Fibroblast of skin of right biceps (primary cell): Measurements from ENCODE around the gene AKTIP.
"Not testable (repeated sequence)": the region's sequence is repeated elsewhere in the genome, so short reads cannot be mapped to it uniquely, and the experiment has no call there.

Experiments used
- DNase-seq: peaks from one replicate; pipeline ENCODE4 v3.0.0-alpha.2; 2013

Gene AKTIP

DNA sequence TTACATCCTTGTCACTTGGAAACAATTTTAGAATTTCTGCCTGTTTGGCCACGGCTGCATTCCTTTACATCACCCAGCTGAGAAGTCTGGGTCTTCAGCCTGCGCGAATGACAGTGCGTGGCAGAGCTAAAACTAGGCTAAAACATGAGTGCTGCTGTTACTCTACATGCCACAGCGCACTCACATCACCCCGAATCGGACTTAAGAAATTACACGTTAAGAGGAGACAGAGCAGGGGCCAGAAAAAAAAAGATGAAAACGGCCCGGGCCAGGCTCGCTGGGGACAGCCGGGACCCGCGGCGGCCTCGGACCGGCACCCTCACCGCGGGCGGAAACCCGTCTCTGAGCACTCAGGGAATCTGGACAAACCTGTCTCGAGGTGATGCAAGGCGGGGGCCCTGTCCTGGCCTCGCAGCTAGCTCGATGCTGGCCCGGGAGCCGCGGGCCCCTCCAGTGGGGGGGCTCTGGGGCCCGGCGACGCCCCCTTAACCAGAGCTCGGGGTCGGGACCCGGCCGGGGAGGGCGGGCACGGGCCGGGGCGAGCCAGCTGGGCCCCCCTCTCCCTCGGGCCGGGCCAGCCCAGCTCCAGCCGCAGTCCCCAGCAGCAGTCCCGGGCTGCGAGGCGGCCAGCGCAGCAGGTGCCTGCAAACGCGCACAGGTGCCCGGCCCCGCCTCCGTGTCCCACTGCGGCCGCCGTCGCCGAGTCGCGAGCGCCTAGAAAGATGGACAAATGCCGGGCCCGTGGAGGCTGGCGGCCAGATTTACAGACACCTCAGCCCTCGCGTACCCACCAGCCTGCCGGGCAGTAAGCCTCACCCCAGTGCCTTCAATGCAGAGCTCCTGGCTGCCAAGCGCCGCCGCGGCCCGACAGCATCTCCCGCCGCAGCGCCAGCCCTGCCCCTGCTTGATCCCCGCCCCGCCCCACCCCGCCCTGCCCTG is at the start of gene AKTIP:
AKTIP (minus strand) TSS at position 879 of the 939 bp plus-strand sequence. CDS start 2,950 bp downstream, outside the sequence.
- peak; percentile 40 for DNase-seq

DNA sequence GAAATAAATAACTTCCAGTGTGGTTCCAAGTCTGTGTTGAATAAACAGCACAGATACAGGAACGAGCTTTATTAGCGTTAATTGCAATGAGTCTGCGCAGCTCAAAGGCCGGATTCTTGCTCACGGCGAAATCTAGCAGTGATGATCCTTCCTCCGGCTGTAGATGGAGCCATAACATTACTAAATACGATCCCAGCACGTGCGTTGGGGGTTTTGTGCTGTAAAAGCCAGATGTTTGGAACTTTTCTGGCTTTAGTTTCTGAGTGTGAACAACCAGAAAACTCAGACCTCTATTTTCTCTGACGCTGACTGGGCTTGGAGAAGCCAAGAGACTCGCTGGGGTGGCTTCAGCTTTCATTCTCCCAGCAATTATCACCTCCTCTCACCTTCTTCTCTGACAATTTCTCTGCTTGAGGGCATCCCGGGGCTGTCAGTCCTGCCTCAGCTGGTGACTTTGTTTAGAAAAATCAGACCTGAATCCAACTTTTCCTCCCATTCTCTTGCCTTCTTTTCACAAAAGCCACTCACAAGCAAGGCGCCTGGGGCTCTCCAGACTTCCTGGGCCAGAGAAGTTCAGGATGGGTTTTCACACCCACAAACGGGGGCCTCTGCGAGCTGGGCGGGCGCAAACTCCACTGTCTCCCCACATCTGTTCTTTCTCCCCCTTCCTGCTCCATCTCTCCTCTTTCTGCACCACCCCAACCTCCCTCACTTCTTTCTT is 47.1 kb upstream of the AKTIP start:
- DNase-seq: peak; percentile 90

DNA sequence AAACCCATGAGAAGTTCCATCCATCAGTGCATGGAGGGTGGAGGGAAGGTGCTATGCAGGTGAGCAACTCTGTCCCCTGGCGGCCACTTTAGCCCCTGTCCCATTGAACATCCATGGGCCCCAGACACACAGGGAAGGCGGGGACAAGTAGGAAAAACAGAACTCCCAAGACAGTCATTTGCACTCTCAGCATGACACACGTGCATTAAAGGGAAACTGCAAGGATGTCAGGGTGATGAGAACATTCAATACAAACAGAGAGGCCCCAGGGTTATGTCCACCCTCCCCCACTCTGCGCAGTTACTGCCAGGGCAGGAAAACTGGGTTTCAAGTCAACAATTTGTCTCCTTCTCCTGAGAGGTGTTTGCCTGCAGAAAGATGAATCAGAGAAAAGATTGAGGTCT is 44.0 kb upstream of the AKTIP start:
- DNase-seq: peak; percentile 88

DNA sequence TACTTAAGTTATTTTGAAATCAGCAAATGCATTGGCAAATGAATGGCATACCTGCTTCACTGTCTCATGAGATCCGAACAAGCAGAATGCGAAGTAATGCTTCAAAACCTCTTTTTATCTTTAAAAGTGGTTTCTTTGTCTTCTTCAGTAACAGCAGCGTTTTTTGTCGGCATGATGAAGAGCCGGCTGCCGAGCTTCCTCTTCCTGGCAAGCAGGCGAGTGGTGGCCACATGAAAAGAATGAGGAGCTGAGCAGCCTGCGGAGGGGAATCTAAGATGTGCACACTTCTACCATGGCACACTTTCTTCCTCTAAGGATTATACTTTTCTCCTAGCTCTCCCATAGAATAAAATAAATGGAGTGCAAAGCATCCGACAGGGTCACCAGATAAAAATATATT is 42.4 kb upstream of the AKTIP start:
- no peak for DNase-seq

DNA sequence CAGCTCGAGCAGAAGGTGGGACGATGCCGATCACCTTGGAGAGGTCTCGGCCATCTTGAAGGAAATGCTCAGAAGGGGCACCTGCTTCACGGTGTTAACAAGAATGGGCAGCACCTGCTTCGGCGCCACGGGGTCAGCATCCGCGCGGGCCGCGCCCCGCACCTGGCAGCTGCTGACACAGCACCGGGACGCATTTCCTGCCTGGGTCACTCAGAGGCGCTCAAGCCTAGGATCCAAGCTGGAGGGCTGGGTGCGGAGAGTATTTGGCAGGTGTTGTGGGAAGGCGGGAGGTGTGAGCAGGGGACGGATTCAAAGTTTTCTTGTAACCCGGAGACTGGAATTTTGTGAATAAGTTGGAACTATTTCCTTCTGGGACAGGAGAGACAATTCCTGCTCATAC is 39.3 kb upstream of the AKTIP start:
- no peak for DNase-seq

DNA sequence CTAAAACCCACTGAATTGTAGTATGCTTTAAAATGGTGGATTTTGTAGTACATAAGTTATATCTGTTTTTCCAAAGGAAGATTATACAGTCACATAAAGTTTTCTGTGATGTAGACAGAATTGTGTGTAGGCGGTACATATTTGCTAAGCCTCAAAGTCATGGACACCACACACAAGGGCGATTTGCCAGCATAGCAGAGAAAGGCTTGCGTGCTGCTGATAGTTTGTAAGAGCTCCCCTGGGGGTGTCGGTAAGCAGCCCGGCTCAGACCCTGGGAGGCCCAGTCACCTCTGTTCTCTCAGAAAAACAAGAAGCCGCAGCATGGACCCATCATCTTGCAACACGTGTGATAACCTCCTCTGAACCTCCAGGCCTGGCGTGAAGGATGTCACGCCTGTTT is 38.3 kb upstream of the AKTIP start:
- peak; percentile 81 for DNase-seq

DNA sequence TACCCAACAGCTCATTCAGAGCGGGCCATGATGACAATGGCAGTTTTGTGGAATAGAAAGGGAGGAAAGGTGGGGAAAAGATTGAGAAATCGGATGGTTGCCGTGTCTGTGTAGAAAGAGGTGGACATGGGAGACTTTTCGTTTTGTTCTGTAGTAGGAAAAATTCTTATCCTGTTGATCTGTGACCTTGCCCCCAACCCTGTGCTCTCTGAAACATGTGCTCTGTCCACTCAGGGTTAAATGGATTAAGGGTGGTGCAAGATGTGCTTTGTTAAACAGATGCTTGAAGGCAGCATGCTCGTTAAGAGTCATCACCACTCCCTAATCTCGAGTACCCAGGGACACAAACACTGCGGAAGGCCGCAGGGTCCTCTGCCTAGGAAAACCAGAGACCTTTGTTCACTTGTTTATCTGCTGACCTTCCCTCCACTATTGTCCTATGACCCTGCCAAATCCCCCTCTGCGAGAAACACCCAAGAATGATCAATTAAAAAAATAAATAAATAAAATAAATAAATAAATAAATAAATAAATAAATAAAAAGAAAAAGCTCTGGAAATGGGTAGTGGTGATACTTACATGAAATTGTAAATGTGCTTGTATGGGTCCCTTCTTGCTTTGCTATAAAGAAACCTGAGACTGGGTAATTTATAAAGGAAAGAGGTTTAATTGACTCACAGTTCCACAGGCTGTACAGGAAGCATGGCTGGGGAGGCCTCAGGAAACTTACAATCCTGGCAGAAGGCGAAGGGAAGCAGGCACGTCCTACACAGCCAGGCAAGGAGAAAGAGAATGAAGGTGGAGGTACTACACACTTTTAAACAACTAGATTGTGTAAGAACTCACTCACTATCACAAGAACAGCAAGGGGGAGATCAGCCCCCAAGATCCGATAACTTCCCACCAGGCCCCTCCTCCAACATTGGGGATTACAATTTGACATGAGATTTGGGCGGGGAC is 37.0 kb upstream of the AKTIP start:
- not testable (repeated sequence) for DNase-seq

DNA sequence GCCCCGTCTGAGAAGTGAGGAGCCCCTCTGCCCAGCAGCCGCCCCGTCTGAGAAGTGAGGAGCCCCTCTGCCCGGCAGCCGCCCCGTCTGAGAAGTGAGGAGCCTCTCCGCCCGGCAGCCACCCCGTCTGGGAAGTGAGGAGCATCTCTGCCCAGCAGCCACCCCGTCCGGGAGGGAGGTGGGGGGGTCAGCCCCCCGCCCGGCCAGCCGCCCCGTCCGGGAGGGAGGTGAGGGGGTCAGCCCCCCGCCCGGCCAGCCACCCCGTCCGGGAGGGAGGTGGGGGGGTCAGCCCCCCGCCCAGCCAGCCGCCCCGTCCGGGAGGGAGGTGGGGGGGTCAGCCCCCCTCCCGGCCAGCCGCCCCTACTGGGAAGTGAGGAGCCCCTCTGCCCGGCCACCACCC is 36.3 kb upstream of the AKTIP start:
- DNase-seq: not testable (repeated sequence)

DNA sequence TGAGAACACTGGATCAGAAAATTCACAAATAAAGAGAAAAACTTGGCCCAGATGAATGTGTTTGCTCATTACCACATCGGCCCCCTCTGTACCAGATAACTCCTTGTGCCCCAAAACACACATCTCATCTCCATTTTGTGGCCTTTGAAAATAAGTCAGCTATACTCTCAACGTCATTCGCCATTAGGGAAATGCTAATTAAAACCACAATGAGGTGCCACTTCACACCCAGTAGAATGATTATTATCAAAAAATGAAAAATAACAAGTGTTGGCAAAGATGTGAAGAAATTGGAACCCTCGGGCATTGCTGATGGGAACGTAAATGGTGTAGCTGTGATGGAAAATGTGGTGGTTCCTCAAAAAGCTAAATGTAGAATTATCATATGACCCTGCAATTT is 34.6 kb upstream of the AKTIP start:
- DNase-seq: no peak

DNA sequence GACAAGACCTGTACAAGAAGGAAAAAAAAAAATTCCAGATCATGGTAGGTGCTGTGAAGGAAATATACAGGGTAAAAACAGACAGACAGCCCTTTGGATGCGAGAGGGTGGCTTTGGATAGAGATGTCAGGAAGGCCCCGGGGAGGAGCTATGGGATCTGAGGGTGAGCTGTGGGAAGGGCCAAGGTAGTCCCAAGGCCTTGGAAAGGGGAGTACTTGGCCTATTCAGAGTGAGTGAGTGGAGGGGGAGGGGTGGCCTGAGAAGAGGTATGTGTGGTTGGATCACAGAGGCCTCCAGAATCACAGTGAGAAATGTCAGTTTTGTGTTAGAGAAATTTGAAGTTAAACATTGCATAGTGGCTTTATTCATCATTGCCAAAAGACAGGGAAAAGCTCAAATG is 31.2 kb upstream of the AKTIP start:
- no peak for DNase-seq

DNA sequence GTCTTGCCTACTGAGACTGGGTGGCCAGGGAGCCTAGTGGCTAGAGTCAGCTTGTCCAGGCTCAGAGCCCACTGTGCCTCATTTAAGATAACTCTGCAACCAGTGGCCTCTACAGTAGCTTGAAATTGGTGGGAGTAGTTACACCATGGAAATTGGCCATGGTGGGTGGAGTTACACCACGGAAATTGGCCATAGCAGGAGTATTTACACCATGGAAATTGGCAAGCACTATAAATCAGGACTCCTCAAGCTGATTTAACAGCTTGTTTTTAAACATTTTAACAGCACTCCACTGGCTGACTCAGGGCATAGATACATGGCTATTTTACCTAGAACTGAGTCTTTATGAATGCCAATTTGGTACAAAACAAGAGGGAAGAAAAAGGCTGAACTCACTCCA is 27.7 kb upstream of the AKTIP start:
- no peak for DNase-seq

DNA sequence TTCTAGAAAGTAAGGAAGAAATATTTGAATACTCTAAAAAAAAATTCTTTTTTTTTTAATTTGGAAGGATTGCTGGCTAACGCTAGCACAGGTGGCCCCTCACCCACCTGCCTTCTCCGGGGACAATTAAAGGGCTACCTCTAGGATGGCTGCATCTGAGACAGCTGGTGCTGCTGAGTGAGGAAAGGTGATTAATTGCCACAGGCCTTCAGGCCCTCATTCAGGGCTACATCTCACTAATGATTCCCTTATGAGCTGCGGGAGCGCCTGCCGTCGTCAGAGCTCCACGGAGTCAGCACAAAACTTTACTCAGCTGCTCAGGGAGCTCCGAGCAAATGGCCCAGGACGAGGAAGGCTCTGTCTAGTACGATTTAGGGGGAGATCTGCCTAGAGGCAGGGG is 27.0 kb upstream of the AKTIP start:
- no peak for DNase-seq

DNA sequence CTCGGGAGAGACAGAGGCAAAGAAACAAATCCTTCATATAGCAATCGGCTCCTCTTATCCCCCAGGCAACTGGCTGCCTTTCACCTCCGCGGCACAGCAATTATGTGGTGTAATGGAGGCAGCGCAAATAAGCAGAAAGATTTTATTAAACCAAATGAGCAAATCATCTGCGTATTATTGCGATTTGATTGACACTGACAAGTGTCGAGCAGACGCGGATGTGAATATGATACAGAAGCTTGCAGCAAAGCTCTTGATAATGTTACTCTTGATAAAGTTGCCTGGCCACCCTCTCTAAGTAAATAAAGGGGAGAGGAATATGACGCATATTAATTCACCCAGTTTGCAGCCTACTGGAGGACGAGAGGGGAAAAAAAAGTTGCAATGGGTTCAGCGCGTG is 26.5 kb upstream of the AKTIP start:
- DNase-seq: no peak

DNA sequence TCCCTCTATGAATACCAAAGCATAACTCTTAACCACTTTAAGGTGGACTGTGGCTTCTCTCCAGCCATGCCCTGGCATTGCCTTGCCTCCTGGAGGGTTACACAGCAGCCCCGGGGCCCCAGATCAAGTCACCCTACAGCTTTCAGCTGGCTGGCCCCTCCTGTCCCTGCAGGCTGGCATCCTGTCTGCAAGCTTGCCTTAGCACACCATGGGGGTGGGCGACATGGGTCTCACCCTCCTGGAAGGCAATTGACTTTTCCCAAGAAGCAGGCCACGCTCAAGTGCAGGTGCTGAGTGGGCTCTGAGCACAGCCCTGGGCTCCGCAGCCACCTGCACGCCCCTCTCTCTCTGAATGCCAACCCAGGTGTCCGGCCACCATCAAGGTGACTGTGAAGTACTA is 25.8 kb upstream of the AKTIP start:
- DNase-seq: no peak

DNA sequence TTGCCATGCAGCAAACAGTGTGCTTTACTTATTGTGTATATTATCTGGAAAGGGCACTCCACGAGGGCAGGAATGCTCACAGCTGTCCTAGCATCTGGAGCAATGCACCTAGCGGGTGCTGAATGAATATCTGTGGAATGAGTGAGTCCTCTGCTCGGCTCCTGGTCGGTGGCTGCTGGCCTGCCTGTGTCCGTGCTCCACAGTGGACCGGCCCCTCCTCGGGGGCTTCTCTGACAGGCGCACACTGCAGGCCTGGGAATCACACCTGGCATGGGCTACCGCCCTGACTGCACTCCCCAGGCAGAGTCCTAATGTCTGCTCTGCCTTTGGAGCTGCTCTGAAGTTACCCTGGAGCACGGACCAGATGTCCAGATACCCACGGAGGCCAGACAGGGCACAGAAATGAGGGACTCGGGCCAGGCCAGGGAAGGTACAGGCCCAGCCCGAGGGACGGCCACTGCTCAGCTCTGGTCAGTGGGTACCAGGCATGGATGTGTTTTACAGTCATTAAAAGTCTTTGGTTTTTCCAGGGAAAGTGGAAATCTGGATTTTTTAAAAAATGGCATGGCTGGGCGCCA is 21.1 kb upstream of the AKTIP start:
- no peak for DNase-seq

DNA sequence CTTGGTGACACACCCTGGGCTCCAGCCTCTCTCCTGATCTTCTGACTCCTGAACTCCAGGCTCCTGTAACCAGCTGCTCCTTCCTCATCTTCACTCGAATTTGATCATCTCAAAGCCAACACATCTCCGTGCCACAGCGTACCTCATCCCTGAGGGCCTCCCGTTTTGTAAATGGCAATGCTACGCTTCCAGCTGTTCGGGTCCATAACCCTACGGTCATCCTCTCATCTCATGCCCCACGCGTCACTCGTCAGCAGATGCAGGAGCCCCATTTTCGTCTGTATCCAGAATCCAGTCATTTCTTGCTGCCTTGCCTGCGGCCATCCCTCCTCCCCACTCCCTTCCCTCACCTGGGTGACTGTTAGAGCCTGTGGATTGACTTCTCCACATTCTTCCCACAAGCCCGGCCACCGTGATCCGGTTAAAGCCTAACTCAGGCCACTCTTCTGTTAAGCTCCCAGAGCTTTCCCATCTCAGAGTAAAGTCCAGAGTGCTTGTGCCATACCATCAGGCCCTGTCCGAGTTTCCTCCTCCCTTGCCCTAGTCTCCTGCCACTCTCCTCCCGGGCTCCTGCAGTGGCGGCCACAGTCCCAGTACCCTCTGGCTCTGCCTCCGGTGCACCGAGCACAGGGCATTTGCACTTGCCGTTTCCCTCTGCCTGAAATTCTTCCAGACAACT is 20.3 kb upstream of the AKTIP start:
- no peak for DNase-seq

DNA sequence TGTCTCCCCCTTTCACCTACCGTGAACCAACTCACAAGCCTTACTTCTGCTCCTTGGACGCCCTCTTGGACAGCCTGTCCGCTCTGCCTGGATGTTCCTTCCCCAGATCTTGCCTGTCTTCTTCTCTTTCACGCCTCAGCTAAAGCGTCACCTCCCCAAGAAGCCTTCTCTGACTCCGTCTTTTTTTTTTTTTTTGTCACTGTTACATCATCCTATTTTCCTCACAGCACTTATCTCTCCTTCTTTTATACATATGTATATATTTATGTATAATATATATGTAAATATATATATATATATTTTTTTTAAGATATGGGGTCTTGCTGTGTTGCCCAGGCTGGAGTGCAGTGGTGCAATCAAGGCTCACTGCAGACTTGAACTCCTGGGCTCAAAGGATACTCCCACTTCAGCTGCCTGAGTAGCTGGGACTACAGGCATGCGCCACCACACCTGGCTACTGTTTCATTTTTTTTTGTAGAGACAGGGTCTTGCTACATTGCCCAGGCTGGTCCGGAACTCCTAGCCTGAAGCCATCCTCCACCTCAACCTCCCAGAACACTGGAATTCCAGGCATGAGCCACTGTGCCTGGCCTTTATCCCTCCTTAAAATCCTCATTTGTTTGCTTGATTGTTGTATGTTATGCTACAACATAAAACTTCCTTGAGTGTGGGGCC is 16.5 kb upstream of the AKTIP start:
- no peak for DNase-seq

DNA sequence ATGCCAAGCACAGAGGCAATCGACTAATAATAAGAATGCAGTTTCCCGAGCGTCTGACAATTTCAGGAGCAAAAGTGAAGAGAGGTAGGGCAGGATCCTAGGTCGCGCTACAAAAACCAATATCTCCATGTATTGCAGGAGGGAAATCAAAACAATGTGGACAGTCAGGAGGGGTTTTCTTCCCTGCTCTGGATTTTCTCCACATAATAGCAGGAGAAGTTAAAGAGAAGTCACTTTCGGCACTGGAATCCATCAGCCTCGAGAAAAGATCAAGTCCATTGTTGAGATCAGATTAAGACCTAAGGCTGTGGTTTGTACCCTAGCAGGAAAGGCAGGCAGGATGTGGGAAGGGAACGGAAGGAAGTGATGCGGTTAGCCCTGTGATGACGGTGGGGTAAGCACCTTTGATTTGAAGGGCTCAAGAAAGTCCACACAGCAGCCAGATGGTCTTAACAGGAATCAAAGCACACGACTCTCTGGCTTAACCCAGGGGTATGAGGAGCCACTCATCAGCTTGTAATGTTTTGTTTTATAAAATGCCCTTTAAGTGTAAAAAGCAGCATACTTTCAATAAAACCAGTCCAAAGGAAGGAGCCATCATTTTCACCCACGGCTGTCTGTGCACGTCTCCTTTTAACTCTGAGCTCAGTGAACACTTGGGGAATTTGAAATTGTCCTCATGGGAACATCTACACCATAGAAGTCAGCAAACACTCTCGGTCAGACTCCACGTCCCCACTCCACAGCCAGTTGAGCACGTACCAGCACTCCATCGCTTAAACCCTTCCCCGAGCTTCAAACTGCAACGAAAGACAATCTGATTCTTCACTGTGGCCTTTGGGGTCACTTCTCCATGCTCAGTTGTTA is 15.8 kb upstream of the AKTIP start:
- DNase-seq: peak; percentile 76

DNA sequence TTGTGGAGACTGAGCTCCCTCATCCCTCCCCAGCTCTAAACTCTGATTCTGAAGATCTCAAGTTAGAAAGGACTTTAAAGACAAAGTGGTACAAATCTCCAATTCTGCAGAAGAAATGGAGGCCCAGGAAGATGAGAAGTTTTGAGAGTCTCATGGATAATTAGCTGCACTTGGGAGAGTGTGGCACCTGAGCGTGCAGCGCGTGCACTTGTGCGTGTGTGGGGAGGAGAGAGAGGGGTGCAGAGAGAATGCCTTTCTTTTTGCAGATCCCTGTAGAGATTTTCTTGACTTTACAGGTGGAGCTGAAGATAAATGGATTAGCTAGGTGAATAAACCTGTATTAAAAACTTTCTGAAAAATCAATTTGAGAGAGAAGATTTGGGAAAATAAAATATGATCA is 14.8 kb upstream of the AKTIP start:
- no peak for DNase-seq

DNA sequence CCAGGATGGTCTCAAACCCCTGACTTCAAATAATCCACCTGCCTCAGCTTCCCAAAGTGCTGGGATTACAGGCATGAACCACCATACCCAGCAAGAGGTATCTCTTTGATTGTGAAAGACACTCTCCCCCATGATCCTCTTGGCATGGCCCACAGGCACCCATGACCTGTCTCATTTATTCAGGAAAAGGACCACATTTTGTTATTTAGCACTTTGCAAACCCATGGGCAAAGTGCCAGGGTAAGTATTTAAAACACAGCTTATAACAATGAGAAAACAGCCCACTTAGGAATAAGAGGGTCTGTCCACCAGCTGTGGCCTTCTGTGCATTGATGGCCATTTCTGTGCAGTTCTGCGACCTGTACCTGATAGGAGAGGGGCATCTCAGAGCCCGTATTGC is 12.8 kb upstream of the AKTIP start:
- no peak for DNase-seq
